PC-9 (cell line): ENCODE results near the gene ITGB5. TPM values are rescaled to one million over a fixed set of nuclear protein-coding genes. Genes with fewer than 3 reads are reported as not detected.

Source experiments
- BruUV-seq: library from RNA; stranded (reverse); fragments of 400-500 nt; replicated peaks from 2 replicates; lab custom pipeline; 2021; lab: Mats Ljungman, UMichigan
- CTCF ChIA-PET: fragments of 300-600 bp; sonication (Branson Sonifier 250); formaldehyde crosslinking; loops from one replicate; lab custom pipeline; 2022; ENCODE audit warnings: antibody characterized with exemption; lab: Charles Lee
- POLR2A ChIA-PET: fragments of 300-600 bp; sonication (Branson Sonifier 250); formaldehyde crosslinking; loops from one replicate; lab custom pipeline; 2022; ENCODE audit warnings: antibody characterized with exemption; ENCODE audit not compliant: unreplicated experiment; lab: Charles Lee
- DNase-seq, 2 experiments: peaks; one replicate each; pipeline versions ENCODE4 v3.0.0 to v3.0.0-alpha.2; 2015 to 2022; ENCODE audit warnings: mixed read lengths in 1 of 2
- H2AFZ ChIP-seq: fragments of 200-600 bp; sonication (generic); 2 replicates; pipeline ENCODE4 v1.8.1; 2017; ENCODE audit warnings: antibody characterized with exemption
- H3F3A ChIP-seq: fragments of 200-600 bp; sonication (generic); 2 replicates; pipeline ENCODE4 v1.8.1; 2017; ENCODE audit warnings: antibody characterized with exemption, mild to moderate bottlenecking, low read depth; ENCODE audit not compliant: insufficient read depth
- H3K27ac ChIP-seq: fragments of 200-600 bp; sonication (generic); 2 replicates; pipeline ENCODE4 v1.6.1; 2016; ENCODE audit warnings: mixed run types
- H3K27me3 ChIP-seq: fragments of 200-600 bp; sonication (generic); 2 replicates; pipeline ENCODE4 v1.6.1; 2016; ENCODE audit warnings: low read depth, mixed run types; ENCODE audit not compliant: insufficient read depth
- H3K36me3 ChIP-seq: fragments of 200-600 bp; sonication (generic); 2 replicates; pipeline ENCODE4 v1.6.1; 2016; ENCODE audit warnings: low read depth, mixed run types
- H3K4me1 ChIP-seq: fragments of 200-600 bp; sonication (generic); replicated peaks from 2 replicates; pipeline ENCODE4 v1.6.1; 2016; ENCODE audit warnings: mixed run types; ENCODE audit not compliant: insufficient read depth
- H3K4me2 ChIP-seq: fragments of 200-600 bp; sonication (generic); 2 replicates; pipeline ENCODE4 v1.6.1; 2017; ENCODE audit warnings: mixed run types
- H3K4me3 ChIP-seq: fragments of 200-600 bp; sonication (generic); 2 replicates; pipeline ENCODE4 v1.6.1; 2016; ENCODE audit warnings: mixed run types
- H3K79me2 ChIP-seq: fragments of 200-600 bp; sonication (generic); 2 replicates; pipeline ENCODE4 v1.6.1; 2017; ENCODE audit warnings: low read depth, mixed run types
- H3K9me2 ChIP-seq: fragments of 200-600 bp; sonication (generic); 2 replicates; pipeline ENCODE4 v1.8.1; 2017; ENCODE audit warnings: mild to moderate bottlenecking; ENCODE audit not compliant: insufficient read depth
- H3K9me3 ChIP-seq: fragments of 200-600 bp; sonication (generic); 2 replicates; pipeline ENCODE4 v1.8.1; 2016; ENCODE audit warnings: low read depth; ENCODE audit not compliant: insufficient read depth
- H4K20me1 ChIP-seq: fragments of 200-600 bp; sonication (generic); 2 replicates; pipeline ENCODE4 v1.8.1; 2017; ENCODE audit not compliant: insufficient read depth
- EZH2 ChIP-seq: fragments of 200-600 bp; sonication (generic); IDR thresholded peaks from 2 replicates; pipeline ENCODE4 v1.8.0; 2017; ENCODE audit warnings: antibody characterized with exemption, low read depth
- intact Hi-C: fragments of 100-400 bp; cut with micrococcal nuclease; formaldehyde crosslinking; loops from one replicate; pipeline ENCODE4 v1.10.0; 2022; ENCODE audit not compliant: unreplicated experiment
- total RNA-seq: library from RNA; stranded (reverse); gene quantifications from 2 replicates; pipeline ENCODE4 v1.2.3, GENCODE V29; 2021
- TF ChIP-seq, protein P1 (sequence below): fragments of 200-600 bp; sonication (generic); conservative IDR thresholded peaks from 2 replicates; pipeline ENCODE4 v1.6.1; 2017; ENCODE audit warnings: mixed run types, antibody characterized with exemption, mild to moderate bottlenecking, moderate library complexity

ITGB5 gene
- total RNA-seq, 1 experiment from 2014 or later = 226 TPM

DNA sequence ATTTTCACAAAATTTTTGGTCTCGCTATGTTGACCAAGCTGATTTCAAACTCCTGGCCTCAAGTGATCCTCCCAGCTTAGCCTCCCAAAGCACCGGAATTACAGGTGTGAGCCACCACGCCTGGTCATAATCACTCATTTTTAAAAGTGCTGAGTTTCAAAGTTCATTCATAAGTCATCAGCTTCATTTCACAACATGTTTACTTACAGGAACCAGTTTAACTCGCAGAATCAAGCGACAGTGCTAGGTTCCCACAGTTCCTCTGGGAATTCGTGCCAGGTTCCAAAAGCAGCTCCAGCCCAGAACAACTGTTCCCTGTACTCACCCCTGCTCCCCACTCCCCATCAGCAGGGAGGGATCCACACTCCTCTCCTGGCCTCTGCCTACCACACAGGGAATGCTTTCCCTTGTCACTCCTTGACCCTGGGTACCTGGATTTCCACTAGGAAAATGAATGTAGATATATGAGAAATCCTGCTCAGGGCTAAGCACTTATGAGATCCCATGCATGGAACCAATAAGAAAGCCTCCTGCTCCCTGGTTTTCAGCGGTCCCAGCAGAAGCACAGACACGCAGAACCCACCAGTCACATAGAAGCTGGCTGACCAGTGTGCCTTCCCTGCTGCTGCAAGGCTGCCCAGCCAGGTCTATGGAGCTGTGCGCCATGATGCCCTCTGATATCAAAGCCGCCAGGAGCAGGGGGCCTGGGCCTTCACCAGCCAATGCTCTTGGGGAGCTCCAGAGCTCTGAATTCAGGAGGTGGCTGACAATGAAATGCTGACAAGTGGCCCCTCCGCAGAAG is 72.3 kb downstream of the ITGB5 start:
- POLR2A ChIA-PET = interaction anchor here (0.6 kb wide), 1 partner anchor 31 kb away, joined by 3 read pairs; no protein-coding TSS in a partner anchor
- Histone ChIP-seq H3K4me3 (no peak overlapping the region), H3K9me3 (0 out of 2 replicates have a peak, but pooled peaks cover 3% of the 10 kb centered on the region), H2AFZ (no peak overlapping the region), H3K79me2 (peaks cover 18% of the 10 kb centered on the region; the same call in 1 of the 2 replicates), H3K9me2 (no peaks in the 10 kb centered on the region), H3K36me3 (peaks cover 26% of the 10 kb centered on the region), H4K20me1 (no peaks in the 10 kb centered on the region), H3F3A (peaks cover 35% of the 10 kb centered on the region), H3K27ac (peak overlapping the region; percentile 96), H3K4me2 (peak overlapping the region; percentile 55), H3K4me1 (peaks cover 52% of the 10 kb centered on the region), H3K27me3 (no peaks in the 10 kb centered on the region)
- TF ChIP-seq, protein P1, sequence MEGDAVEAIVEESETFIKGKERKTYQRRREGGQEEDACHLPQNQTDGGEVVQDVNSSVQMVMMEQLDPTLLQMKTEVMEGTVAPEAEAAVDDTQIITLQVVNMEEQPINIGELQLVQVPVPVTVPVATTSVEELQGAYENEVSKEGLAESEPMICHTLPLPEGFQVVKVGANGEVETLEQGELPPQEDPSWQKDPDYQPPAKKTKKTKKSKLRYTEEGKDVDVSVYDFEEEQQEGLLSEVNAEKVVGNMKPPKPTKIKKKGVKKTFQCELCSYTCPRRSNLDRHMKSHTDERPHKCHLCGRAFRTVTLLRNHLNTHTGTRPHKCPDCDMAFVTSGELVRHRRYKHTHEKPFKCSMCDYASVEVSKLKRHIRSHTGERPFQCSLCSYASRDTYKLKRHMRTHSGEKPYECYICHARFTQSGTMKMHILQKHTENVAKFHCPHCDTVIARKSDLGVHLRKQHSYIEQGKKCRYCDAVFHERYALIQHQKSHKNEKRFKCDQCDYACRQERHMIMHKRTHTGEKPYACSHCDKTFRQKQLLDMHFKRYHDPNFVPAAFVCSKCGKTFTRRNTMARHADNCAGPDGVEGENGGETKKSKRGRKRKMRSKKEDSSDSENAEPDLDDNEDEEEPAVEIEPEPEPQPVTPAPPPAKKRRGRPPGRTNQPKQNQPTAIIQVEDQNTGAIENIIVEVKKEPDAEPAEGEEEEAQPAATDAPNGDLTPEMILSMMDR = no peak
- TF ChIP-seq EZH2 = no peak
- intact Hi-C loops = loop anchor here (5.0 kb wide), 1 partner anchor 1228 kb away; the partner anchor contains the start of gene HACD2
- peak; percentile 50 to 94 for DNase-seq
- BruUV-seq = no TSS peak
- CTCF ChIA-PET = interaction anchor here (0.6 to 1.2 kb wide), 3 partner anchors 9 to 86 kb away, joined by 4 to 7 read pairs (median 5); no protein-coding TSS in a partner anchor

DNA sequence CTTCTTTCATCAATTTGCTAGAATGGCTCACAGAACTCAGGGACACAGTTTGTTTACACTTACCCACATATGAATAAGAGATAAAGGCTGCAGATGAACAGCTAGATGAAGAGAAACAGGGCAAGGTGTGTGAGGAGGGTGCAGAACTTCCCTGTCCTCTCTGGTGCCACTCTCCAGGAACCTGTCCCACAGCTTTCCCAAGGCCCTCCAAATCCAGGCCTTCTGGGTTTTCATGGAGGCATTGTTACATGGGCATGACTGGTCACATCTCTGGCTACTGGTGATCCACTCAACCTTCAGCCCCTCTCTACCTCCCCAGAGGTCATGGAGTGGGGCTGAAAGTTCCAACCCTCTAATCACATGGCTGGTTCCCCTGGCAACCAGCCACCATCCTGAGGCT is 73.6 kb downstream of the ITGB5 start:
- ChIA-PET POLR2A (interaction anchor here (0.7 kb wide), 1 partner anchor 32 kb away, joined by 3 read pairs; no protein-coding TSS in a partner anchor), CTCF (no interaction called here)
- Histone ChIP-seq H3K9me2 (no peaks in the 10 kb centered on the region; the same call in 1 of the 2 replicates), H4K20me1 (no peaks in the 10 kb centered on the region), H3K36me3 (peaks cover 26% of the 10 kb centered on the region; the same call in 1 of the 2 replicates), H3K4me2 (peak overlapping the region; percentile 74), H3K4me1 (peaks cover 52% of the 10 kb centered on the region), H3K79me2 (peaks cover 18% of the 10 kb centered on the region; the same call in 1 of the 2 replicates), H2AFZ (no peak overlapping the region), H3K4me3 (peak overlapping the region; percentile 35; the same call in 1 of the 2 replicates), H3K27me3 (no peaks in the 10 kb centered on the region), H3K27ac (peak overlapping the region; percentile 96), H3F3A (peaks cover 35% of the 10 kb centered on the region), H3K9me3 (0 out of 2 replicates have a peak, but pooled peaks cover 3% of the 10 kb centered on the region)
- DNase-seq = no peak
- BruUV-seq = no TSS peak
- TF ChIP-seq, protein P1 = no peak
- no peak for TF ChIP-seq EZH2
- intact Hi-C loops = loop anchor here (1.0 to 5.0 kb wide), 3 partner anchors 47 to 1226 kb away; partner anchors contain the start of gene HACD2
